Measurements from ENCODE around the gene CTNNAL1.

GRCh38 chr9:108933231-108933717 lies 80.0 kb downstream of the CTNNAL1 start:
- no peak for TF ChIP-seq FOXM1 (IDR thresholded peaks at IDR 0.05; ENCODE audit: low read depth)
- no peak for TF ChIP-seq ELF1 (IDR thresholded peaks at IDR 0.05)
- no peak for TF ChIP-seq POLR2AphosphoS5 (IDR thresholded peaks at IDR 0.05; ENCODE audit: low read depth, low read length)
- no peak for TF ChIP-seq RAD21 (IDR thresholded peaks at IDR 0.05; ENCODE audit: low read length)
- no peak for TF ChIP-seq USF1 (IDR thresholded peaks at IDR 0.05; ENCODE audit: borderline replicate concordance, low read depth)
- TF ChIP-seq CHD2 (IDR thresholded peaks at IDR 0.05; ENCODE audit: low read length, partially characterized antibody) = no peak
- no peak for TF ChIP-seq CTCF (IDR thresholded peaks at IDR 0.05)
- TF ChIP-seq SMC3 (IDR thresholded peaks at IDR 0.05; ENCODE audit: low read depth, low read length) = no peak
- TF ChIP-seq TEAD4 (IDR thresholded peaks at IDR 0.05; ENCODE audit: borderline replicate concordance, insufficient read depth) = no peak
- no peak for TF ChIP-seq MEF2A (IDR thresholded peaks at IDR 0.05; ENCODE audit: borderline replicate concordance, low read depth)
- no peak for TF ChIP-seq USF2 (IDR thresholded peaks at IDR 0.05; ENCODE audit: borderline replicate concordance, low read depth, low read length)
- no peak for TF ChIP-seq EP300 (IDR thresholded peaks at IDR 0.05; ENCODE audit: borderline replicate concordance in 1 of 2, low read depth in 1 of 2, low read length in 1 of 2)
- TF ChIP-seq SIN3A (IDR thresholded peaks at IDR 0.05; ENCODE audit: borderline replicate concordance, low read depth, low read length) = no peak

All from SK-N-SH (cell line).